GM12878 (cell line): ENCODE measurements around the gene EGR1. TPM values are rescaled to one million over a fixed set of nuclear protein-coding genes. Genes with fewer than 3 reads are reported as not detected.

ENCODE experiments used
- ATAC-seq: fragments of 200-7000 bp; cut with Tn5 transposase; 3 replicates; pipeline ENCODE4 v1.9.1; 2020; ENCODE audit warnings: mild to moderate bottlenecking, moderate library complexity
- BruUV-seq: library from RNA; stranded (reverse); fragments of 400-500 nt; replicated peaks from 2 replicates; lab custom pipeline; 2021; lab: Mats Ljungman, UMichigan
- CTCF ChIA-PET: fragments of 300-600 bp; sonication (Branson Sonifier 250); formaldehyde crosslinking; extraction: SDS; loops from one replicate; lab custom pipeline; 2021; ENCODE audit warnings: inconsistent platforms; lab: Yijun Ruan, JAX
- POLR2A ChIA-PET: fragments of 350-600 bp; formaldehyde crosslinking; extraction: SDS; loops from one replicate; lab custom pipeline; 2021; ENCODE audit warnings: inconsistent platforms; lab: Charles Lee
- RAD21 ChIA-PET: fragments of 300-600 bp; sonication (Branson Sonifier 250); formaldehyde crosslinking; loops from one replicate; lab custom pipeline; 2023; ENCODE audit warnings: antibody characterized with exemption; ENCODE audit not compliant: unreplicated experiment; lab: Charles Lee
- SMC1A ChIA-PET: fragments of 300-600 bp; sonication (Branson Sonifier 250); formaldehyde crosslinking; loops from one replicate; lab custom pipeline; 2023; ENCODE audit not compliant: unreplicated experiment, uncharacterized antibody; lab: Charles Lee
- DNase-seq: peaks from one replicate; pipeline ENCODE4 v3.0.0-alpha.2; 2011; ENCODE audit warnings: low read depth, low spot score
- FAIRE-seq: peaks from 3 replicates; lab custom pipeline; 2011; peaks lifted over from hg19 to GRCh38; lab: Jason Lieb, UNC
- H2AFZ ChIP-seq: 2 replicates; pipeline ENCODE4 v1.6.0; 2011; ENCODE audit warnings: low read depth, low read length, control low read depth; ENCODE audit not compliant: control insufficient read depth
- H3K27ac ChIP-seq: 2 replicates; pipeline ENCODE4 v1.5.1; 2011; ENCODE audit warnings: control low read depth; ENCODE audit not compliant: control insufficient read depth, insufficient read depth
- H3K27me3 ChIP-seq, 2 experiments: replicated peaks in 1 of 2; 2 replicates each; pipeline versions ENCODE4 v1.6.0 to v1.6.1; 2011; ENCODE audit warnings: low read length in 1 of 2; ENCODE audit not compliant: control insufficient read depth in 2 of 2, insufficient read depth in 2 of 2
- H3K36me3 ChIP-seq, 2 experiments: 2 replicates each; pipeline ENCODE4 v1.5.1; 2011; ENCODE audit warnings: low read length in 1 of 2; ENCODE audit not compliant: control insufficient read depth in 2 of 2, insufficient read depth in 2 of 2
- H3K4me1 ChIP-seq: 2 replicates; pipeline ENCODE4 v1.6.1; 2011; ENCODE audit warnings: mild to moderate bottlenecking, low read length, moderate library complexity, mixed read lengths; ENCODE audit not compliant: control insufficient read depth, insufficient read depth
- H3K4me2 ChIP-seq: 2 replicates; pipeline ENCODE4 v1.6.0; 2011; ENCODE audit warnings: control low read depth; ENCODE audit not compliant: control insufficient read depth, insufficient read depth
- H3K4me3 ChIP-seq: fragments of 200-600 bp; sonication (generic); 2 replicates; pipeline ENCODE4 v1.5.1; 2016
- H3K79me2 ChIP-seq: 2 replicates; pipeline ENCODE4 v1.6.0; 2011; ENCODE audit warnings: low read length; ENCODE audit not compliant: control insufficient read depth, insufficient read depth
- H3K9ac ChIP-seq: 2 replicates; pipeline ENCODE4 v1.8.0; 2011; ENCODE audit warnings: low read length, control low read depth, mixed read lengths; ENCODE audit not compliant: control insufficient read depth, insufficient read depth
- H3K9me3 ChIP-seq: replicated peaks from 3 replicates; pipeline ENCODE4 v1.5.1; 2011; ENCODE audit warnings: mild to moderate bottlenecking, low read length; ENCODE audit not compliant: control insufficient read depth, insufficient read depth
- H4K20me1 ChIP-seq: 2 replicates; pipeline ENCODE4 v1.6.0; 2011; ENCODE audit not compliant: control insufficient read depth, insufficient read depth
- MEF2B ChIP-seq: fragments of 450-650 bp; IDR thresholded peaks from 2 replicates; pipeline ENCODE4 v1.6.1; 2018; ENCODE audit warnings: mild to moderate bottlenecking, moderate library complexity; ENCODE audit not compliant: partially characterized antibody, poor library complexity, severe bottlenecking
- NFYB ChIP-seq: IDR thresholded peaks from 2 replicates; pipeline ENCODE4 v1.6.1; 2011; ENCODE audit warnings: low read depth, mild to moderate bottlenecking, low read length, improper control_type of control experiment, moderate library complexity; ENCODE audit not compliant: insufficient read depth
- POLR2AphosphoS5 ChIP-seq: IDR thresholded peaks from 2 replicates; pipeline ENCODE4 v1.6.1; 2011; ENCODE audit warnings: mild to moderate bottlenecking, low read length, inconsistent platforms
- WGBS: methylation state at CpG from one replicate; pipeline ENCODE4 v1.1.6; 2016; ENCODE audit warnings: low lambda C conversion rate; ENCODE audit not compliant: insufficient replicate concordance, insufficient coverage; ENCODE audit errors: missing lambda C conversion rate; 5-methylcytosine and 5-hydroxymethylcytosine counted together
- in situ Hi-C: fragments of 300-500 bp; cut with MboI; formaldehyde crosslinking; loops from 9 replicates; pipeline ENCODE4 v1.14.3; 2018; ENCODE audit warnings: mixed read lengths
- intact Hi-C: fragments of 100-400 bp; cut with micrococcal nuclease; formaldehyde crosslinking; loops from one replicate; pipeline ENCODE4 v1.14.2; 2022; ENCODE audit not compliant: unreplicated experiment
- polyA plus RNA-seq, 11 experiments: library from polyadenylated mRNA; depleted of rRNA in 4 of 11; unstranded in 6 of 11; stranded (reverse) in 5 of 11; fragments of >200 nt; fragmentation: Nextera tagmentation in 4 of 11; fragmentation: Illumina TruSeq in 1 of 11; extraction: Ambion mirVana in 4 of 11; extraction: Trizol in 1 of 11; gene quantifications; 1 replicate in 1 of 11; 2 replicates in 10 of 11; pipeline versions ENCODE4 v1.2.1 to v1.2.3, GENCODE V29; 2011 to 2016; ENCODE audit warnings: inconsistent platforms in 2 of 11, missing spikeins in 2 of 11, low read depth in 1 of 11
- total RNA-seq, 4 experiments: library from RNA; depleted of rRNA in 3 of 4; stranded (reverse); fragments of >200 nt in 3 of 4; fragmentation: Illumina TruSeq in 1 of 4; extraction: Trizol in 1 of 4; gene quantifications; 2 replicates each; pipeline versions ENCODE4 v1.2.1 to v1.2.3, GENCODE V29; 2013 to 2021

EGR1 gene
- total and polyA plus RNA-seq, 10 of the 15 experiments (the other 5 are each of a cell fraction or from before 2014, with no cell fraction given) = 0.89 to 7.3 (median 2.5) TPM

GRCh38 chr5:138461343-138462125 lies 3.7 kb upstream of the EGR1 start:
- ChIA-PET CTCF (interaction anchor here (0.6 to 9.2 kb wide), 7 partner anchors 12 to 814 kb away, joined by 3 to 71 read pairs (median 3); partner anchors contain the start of gene FAM53C), SMC1A (interaction anchor here (0.7 to 2.6 kb wide), 4 partner anchors 12 to 41 kb away, joined by 3 to 7 read pairs (median 4); no protein-coding TSS in a partner anchor), RAD21 (no interaction called here), POLR2A (interaction anchor here (1.0 to 1.7 kb wide), 2 partner anchors 10 to 42 kb away, joined by 3 to 4 read pairs; no protein-coding TSS in a partner anchor)
- WGBS = 56% methylated on average over 11 of the region's 11 CpGs
- no peak for ATAC-seq
- Histone ChIP-seq H2AFZ (no peak overlapping the region), H3K4me3 (no peak overlapping the region), H3K79me2 (no peaks in the 10 kb centered on the region), H3K9me3 (no peaks in the 10 kb centered on the region), H4K20me1 (no peaks in the 10 kb centered on the region), H3K4me2 (no peak overlapping the region), H3K27ac (no peak overlapping the region), H3K27me3 (peaks cover 0 to 4% of the 10 kb centered on the region in 2 experiments; a peak in 1 of 4 replicates), H3K36me3 (no peaks in the 10 kb centered on the region), H3K9ac (no peak overlapping the region), H3K4me1 (peaks cover 19% of the 10 kb centered on the region)
- intact Hi-C loops (loop anchor here (10.0 kb wide), 2 partner anchors 707 to 803 kb away; partner anchors contain the start of gene HNRNPA0), in situ Hi-C loops (no loop called here)
- FAIRE-seq = no peak
- DNase-seq = no peak
- no TSS peak for BruUV-seq
- no peak for TF ChIP-seq POLR2AphosphoS5
- no peak for TF ChIP-seq NFYB
- peak; percentile 20 for TF ChIP-seq MEF2B
